Mesothelial cell of epicardium (in vitro differentiated cells): ENCODE results near the gene ARMH4. TPM values are rescaled to one million over a fixed set of nuclear protein-coding genes. Genes with fewer than 3 reads are reported as not detected.

Experiments used
- DNase-seq, 2 experiments: peaks; one replicate each; pipeline ENCODE4 v3.0.0; 2021; ENCODE audit warnings: low spot score in 2 of 2; ENCODE audit not compliant: unreplicated experiment in 2 of 2
- H3K27ac Mint-ChIP-seq: 2 replicates; pipeline ENCODE4 v1.8.0; 2021; ENCODE audit warnings: mixed read lengths
- H3K27me3 Mint-ChIP-seq: 2 replicates; pipeline ENCODE4 v1.8.0; 2021; ENCODE audit warnings: low read depth, mixed read lengths
- H3K36me3 Mint-ChIP-seq: 2 replicates; pipeline ENCODE4 v1.8.0; 2021; ENCODE audit warnings: mixed read lengths
- H3K4me1 Mint-ChIP-seq: 2 replicates; pipeline ENCODE4 v1.8.0; 2021; ENCODE audit warnings: mixed read lengths
- H3K4me3 Mint-ChIP-seq: 2 replicates; pipeline ENCODE4 v1.8.0; 2021; ENCODE audit warnings: mild to moderate bottlenecking, moderate library complexity, mixed read lengths
- H3K9me3 Mint-ChIP-seq: 2 replicates; pipeline ENCODE4 v1.8.0; 2021; ENCODE audit warnings: mixed read lengths
- total RNA-seq: library from RNA; stranded (reverse); gene quantifications from 3 replicates; pipeline ENCODE4 v1.2.1, GENCODE V29; 2021
- TF ChIP-seq, protein P1 (sequence below): fragments of 200-600 bp; sonication (generic); IDR thresholded peaks from one replicate; pipeline ENCODE4 v1.5.0; 2021; ENCODE audit warnings: antibody characterized with exemption; ENCODE audit not compliant: unreplicated experiment

The ARMH4 gene
- total RNA-seq, 1 donor from 2014 or later: 19.8 TPM

- peaks cover 6% of the 10 kb centered on the region for H3K4me1 Mint-ChIP-seq
- no peak overlapping the region for H3K4me3 Mint-ChIP-seq
- TF ChIP-seq, protein P1, sequence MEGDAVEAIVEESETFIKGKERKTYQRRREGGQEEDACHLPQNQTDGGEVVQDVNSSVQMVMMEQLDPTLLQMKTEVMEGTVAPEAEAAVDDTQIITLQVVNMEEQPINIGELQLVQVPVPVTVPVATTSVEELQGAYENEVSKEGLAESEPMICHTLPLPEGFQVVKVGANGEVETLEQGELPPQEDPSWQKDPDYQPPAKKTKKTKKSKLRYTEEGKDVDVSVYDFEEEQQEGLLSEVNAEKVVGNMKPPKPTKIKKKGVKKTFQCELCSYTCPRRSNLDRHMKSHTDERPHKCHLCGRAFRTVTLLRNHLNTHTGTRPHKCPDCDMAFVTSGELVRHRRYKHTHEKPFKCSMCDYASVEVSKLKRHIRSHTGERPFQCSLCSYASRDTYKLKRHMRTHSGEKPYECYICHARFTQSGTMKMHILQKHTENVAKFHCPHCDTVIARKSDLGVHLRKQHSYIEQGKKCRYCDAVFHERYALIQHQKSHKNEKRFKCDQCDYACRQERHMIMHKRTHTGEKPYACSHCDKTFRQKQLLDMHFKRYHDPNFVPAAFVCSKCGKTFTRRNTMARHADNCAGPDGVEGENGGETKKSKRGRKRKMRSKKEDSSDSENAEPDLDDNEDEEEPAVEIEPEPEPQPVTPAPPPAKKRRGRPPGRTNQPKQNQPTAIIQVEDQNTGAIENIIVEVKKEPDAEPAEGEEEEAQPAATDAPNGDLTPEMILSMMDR: no peak
Observed at GRCh38 chr14:57963071-57963470, 188.9 kb downstream of the ARMH4 start.

DNA sequence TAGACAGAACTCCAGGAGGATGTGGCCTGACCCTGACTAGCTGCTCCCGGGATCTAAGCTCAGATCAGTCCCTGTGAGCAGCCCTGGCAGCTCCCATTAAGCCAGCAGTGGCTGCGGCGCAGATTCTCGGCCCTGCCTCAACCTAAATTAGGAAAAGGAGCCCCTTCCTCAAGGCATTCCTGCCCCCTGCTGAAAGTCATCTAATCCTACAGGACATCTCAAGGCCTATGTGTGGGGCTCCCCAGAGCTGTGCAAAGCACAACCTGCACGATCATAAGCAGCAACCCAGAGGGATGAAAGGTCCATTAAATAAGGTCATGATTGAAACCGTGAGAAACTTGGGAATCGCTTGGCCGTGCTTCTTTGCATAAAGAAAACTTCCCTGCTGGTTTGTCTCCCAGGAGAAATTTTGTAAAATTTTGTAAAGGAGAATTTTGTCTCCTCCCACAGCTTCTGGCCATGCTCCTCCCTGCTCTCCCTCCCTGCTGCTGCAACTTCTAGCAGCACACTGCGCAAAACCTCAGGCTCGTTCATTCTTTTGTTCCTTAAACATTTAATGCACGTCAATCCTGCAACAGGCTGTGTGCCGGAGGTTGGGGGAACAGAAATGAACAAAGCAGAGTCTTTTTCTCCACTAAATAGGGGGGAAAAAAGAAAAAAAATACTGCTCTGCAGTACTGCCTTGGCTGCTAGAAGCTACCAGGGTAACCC is 189.5 kb downstream of the ARMH4 start:
- no peak for DNase-seq
- H3K27ac Mint-ChIP-seq: no peak overlapping the region
- TF ChIP-seq, protein P1: no peak

More at GRCh38 chr14:57963071-57963470, 188.9 kb downstream of the ARMH4 start:
- no peak for DNase-seq
- Mint-ChIP-seq H3K27me3 (peaks cover 22% of the 10 kb centered on the region), H3K36me3 (no peaks in the 10 kb centered on the region), H3K9me3 (no peaks in the 10 kb centered on the region), H3K27ac (no peak overlapping the region)

DNA sequence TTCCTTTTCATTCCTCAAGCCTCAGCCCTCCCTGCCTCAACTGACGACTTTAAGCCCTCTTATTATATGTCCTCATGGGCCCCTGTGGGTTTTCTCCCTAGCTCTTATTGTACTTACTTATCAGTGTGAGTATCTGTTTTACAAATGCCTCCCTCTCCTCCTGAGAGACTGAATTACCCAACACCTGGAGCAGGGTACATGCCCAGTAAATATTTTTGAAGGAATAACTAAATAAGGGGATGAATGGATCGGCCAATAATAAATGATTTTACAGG is 190.3 kb downstream of the ARMH4 start:
- DNase-seq: no peak
- TF ChIP-seq, protein P1: no peak
- no peaks in the 10 kb centered on the region for H3K36me3 Mint-ChIP-seq
- H3K9me3 Mint-ChIP-seq: peaks cover under 1% of the 10 kb centered on the region
- H3K4me1 Mint-ChIP-seq: peaks cover 6% of the 10 kb centered on the region
- H3K27me3 Mint-ChIP-seq: peaks cover 20% of the 10 kb centered on the region
- no peak overlapping the region for H3K27ac Mint-ChIP-seq
- H3K4me3 Mint-ChIP-seq: no peak overlapping the region

More for the DNA sequence above, 189.5 kb downstream of the ARMH4 start:
- peaks cover 6% of the 10 kb centered on the region for H3K4me1 Mint-ChIP-seq
- H3K27me3 Mint-ChIP-seq: peaks cover 22% of the 10 kb centered on the region
- H3K36me3 Mint-ChIP-seq: no peaks in the 10 kb centered on the region
- no peak overlapping the region for H3K4me3 Mint-ChIP-seq
- no peaks in the 10 kb centered on the region for H3K9me3 Mint-ChIP-seq

GRCh38 chr14:57960946-57961785 is 190.8 kb downstream of the ARMH4 start:
- H3K27me3 Mint-ChIP-seq: peaks cover 22% of the 10 kb centered on the region
- no peak overlapping the region for H3K27ac Mint-ChIP-seq
- TF ChIP-seq, protein P1: no peak
- no peak overlapping the region for H3K4me3 Mint-ChIP-seq
- H3K4me1 Mint-ChIP-seq: peaks cover 6% of the 10 kb centered on the region
- DNase-seq: no peak
- H3K9me3 Mint-ChIP-seq: peaks cover 4% of the 10 kb centered on the region
- no peaks in the 10 kb centered on the region for H3K36me3 Mint-ChIP-seq

DNA sequence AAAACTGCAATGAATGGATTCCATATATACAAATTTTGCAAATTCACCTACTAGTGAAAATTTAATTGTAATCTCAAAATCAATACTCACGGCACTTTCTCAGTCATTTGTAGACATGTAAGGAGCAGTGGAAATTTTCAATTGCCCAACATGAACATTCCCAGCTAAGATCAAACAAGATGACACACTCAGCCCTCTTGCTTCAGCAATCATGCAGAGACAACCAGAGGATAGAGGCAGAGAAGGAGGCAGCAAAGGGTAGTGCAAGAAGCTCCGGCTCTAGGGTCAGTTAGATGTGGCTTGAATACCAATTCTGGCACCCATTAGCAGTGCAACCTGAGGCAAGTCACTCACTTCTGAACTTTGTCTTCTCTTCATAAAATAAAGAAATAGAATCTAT is 194.6 kb downstream of the ARMH4 start:
- Mint-ChIP-seq H3K36me3 (no peaks in the 10 kb centered on the region), H3K27ac (no peak overlapping the region), H3K9me3 (peaks cover 23% of the 10 kb centered on the region), H3K4me1 (no peaks in the 10 kb centered on the region), H3K4me3 (no peak overlapping the region), H3K27me3 (peaks cover 9% of the 10 kb centered on the region)
- no peak for DNase-seq
- TF ChIP-seq, protein P1: no peak

Other genes starting within 250 kb of the ARMH4 start
- 62.2 to 71.5 TPM (median 67.1 TPM) in 3 replicates for gene ACTR10, start 47.9 kb upstream of the ARMH4 start, total RNA-seq
- gene PSMA3, start 92.6 kb upstream of the ARMH4 start, total RNA-seq: 133 to 142 TPM (median 133 TPM) in 3 replicates
- gene ARID4A, start 146.3 kb upstream of the ARMH4 start, total RNA-seq: 28.1 to 35.5 TPM (median 32.9 TPM) in 3 replicates
- 0.47 TPM in 1 of 3 replicates, not detected in the others for gene TOMM20L, start 243.7 kb upstream of the ARMH4 start, total RNA-seq